Activated CD8-positive, alpha-beta memory T cell treated with anti-CD3 and anti-CD28 coated beads, Interleukin-2, amount 50 U/mL, for 24 hours (primary cell): ENCODE results near the gene MMP25.
A peak's percentile ranks its signal among the peaks of the same experiment; 100 is the strongest.

ENCODE experiments used
- DNase-seq: peaks from one replicate; pipeline ENCODE4 v3.0.0-alpha.2; 2020; ENCODE audit errors: extremely low read depth

MMP25 gene

DNA sequence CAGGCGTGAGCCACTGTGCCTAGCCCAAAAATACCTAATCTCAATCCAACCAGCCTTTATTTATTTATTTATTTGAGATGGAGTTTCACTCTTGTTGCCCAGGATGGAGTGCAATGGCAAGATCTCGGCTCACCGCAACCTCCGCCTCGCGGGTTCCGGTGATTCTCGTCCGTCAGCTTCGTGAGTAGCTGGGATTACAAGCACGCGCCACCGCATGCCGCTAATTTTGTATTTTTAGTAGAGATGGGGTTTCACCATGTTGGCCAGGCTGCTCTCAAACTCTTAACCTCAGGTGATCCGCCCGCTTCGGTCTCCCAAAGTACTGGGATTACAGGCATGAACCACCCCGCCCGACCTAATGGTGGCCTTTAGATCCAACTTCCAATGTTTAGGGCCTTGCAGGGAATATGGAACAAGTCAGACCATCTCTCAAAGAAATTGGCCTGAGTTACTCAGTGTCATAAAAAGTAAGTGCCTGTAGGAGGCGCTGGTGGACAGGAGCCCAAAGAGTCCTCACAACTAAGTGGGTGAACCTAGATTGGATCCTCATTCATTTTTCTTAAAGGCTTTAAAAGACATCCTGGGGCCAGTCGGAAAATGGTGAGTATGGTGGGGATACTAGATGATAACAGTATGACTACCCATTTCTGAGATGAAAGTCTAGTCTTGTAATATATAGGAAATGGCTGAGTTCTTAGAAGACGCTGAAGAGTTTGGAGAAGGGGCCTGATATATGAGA is 48.1 kb downstream of the MMP25 start:
- DNase-seq = no peak

DNA sequence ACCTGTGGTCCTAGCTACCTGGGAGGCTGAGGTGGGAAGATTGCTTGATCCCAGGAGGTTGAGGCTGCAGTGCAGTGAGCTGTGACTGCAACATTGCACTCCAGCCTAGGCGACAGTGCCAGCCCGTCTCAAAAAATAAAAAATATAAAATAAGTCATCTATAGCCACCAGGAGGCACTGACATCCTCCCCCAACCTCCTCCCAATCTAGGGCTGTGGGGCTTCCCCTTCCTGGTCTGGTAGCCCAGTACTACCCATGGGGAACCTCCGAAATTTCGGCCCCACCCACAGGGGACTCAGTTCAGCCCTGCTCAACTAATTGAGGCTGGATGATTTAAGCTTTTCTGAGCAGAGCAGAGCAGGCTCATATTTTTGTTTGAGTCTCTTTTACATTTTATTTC is 49.5 kb downstream of the MMP25 start:
- peak; percentile 26 for DNase-seq

DNA sequence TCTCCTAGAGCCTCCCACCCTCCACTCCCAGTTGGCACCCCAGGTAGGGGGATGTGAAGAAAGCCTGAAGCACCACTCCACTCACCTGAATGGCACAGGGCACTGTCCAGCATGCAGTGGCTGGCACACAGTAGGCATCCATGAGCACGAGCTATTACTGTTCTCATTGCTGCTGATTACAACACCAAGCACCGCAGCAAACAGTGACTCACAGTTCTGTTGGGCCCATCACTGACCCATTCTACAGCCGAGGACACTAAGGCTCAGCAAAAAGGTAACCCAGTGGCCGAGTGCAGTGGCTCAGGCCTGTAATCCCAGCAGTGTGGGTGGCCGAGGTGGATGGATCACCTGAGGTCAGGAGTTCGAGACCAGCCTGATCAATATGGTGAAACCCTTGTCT is 50.0 kb downstream of the MMP25 start:
- DNase-seq = no peak

DNA sequence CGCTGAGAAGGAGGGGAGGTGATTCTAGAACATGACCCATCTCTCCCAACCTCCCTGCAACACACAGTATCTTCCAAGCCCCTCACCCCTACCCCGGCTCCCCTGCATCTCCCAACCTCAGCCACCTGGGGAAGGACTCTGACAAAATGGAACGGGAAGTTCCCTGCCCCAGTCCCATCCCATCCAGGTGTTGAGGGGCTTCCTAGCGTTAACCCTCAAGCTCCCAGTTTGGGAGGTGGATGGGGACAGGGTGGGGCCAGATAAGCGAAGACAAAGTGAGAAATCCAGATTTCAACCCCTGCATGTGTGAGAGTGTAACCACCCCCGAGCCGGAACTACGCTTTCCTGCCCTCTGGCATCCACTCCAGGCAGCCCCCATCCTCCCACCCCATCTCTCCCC is 50.9 kb downstream of the MMP25 start:
- no peak for DNase-seq

DNA sequence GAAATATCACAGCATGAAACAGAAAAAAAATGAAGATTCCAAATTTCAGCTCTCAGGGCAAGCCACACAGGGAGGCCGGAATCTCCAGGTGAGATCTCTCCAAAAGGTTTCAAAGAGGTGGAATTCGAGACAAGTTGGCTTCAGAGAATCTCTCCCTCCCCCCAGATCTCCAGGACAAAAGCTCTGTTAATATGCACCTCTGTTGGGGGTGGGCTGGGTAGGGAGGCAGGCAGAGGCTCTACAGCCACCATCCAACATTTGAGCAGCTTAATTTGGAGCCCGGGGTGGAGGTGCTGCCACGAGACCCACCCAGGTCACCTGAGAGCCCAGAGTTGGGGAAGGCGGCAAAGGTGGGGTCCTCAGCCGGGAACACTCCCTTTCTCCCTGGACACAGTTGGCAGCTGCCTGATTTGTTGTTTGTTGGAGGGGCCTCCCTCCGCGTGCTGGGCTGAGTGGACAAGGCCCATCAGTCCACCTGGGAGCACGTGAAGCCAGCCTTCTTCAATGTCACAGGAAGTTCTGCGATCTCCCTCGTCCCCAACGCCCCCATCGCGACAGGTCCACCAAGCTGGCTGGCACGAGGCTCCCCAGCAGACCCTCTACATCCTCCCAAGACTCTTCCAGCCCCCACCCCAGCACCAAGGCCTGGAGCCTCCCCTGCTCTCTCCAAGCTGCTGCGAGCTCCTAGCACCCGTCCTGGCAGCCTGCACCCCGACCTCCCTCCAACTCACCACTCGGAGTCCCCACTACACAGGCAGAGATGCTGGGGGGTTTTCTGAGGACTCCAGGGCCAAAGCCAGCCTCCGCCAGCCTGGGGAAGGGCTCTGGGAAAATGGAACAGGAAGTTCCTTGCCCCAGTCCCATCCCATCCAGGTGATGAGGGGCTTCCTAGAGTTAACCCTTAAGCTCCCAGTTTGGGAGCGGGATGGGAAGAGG is 52.4 kb downstream of the MMP25 start, which contains the start of gene ZSCAN10:
Gene ZSCAN10 (minus strand): TSS at position 836 of the 936 bp plus-strand sequence. CDS start 6,357 bp downstream, outside the sequence.
- no peak for DNase-seq

DNA sequence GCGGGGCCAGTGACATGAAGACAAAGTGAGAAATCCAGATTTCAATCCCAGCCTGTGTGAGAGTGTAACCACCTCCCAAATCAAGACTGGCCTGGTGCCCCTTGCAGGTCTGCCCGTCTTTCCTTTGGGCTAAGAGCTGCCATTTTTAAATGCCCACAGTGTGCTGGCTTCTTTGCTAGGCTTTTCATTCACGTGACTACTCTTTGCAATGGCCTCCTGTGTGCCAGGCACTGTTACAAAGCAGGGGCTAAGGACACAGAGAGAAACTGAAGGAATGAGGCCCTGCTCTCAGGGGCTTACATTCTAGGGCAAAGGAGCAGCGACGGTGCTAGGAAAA is 53.0 kb downstream of the MMP25 start:
- DNase-seq = no peak

DNA sequence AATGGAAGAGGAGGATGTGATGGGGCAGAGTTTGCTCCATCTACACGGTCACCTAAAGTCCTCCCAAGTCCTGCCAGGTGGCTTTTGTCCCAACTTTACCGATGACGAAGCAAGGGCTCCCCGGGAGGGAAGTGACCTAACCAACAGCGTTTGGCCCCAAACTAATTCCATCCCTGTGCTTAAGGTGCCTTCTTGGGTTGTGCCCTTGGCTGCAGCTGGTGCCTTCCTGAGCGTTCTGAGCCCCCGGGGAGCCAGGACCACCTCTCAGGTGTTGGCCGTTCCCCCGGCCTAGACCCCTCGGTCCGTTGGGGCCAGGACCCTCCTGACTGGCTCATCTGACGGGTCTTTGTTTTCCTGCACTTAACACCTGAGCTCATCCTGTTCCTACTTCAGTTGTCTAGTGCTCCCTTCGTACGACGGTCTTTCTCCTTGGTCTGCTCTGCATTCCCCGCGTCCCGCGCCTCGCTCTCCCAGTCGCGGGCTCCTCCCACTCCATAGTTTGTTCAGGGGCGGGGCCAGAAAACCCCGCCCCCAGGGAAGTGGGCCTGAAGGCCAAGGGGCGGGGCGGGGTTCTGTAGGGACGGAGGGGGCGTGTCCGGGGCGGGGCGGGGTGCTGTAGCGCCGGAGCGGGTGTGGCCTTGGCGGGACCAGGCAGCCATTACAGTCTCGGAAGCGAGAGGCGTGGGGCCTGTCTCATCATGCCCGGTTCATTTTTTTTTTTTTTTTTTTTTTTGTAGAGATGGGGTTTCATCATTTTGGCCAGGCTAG is 53.6 kb downstream of the MMP25 start:
- peak; percentile 81 for DNase-seq

DNA sequence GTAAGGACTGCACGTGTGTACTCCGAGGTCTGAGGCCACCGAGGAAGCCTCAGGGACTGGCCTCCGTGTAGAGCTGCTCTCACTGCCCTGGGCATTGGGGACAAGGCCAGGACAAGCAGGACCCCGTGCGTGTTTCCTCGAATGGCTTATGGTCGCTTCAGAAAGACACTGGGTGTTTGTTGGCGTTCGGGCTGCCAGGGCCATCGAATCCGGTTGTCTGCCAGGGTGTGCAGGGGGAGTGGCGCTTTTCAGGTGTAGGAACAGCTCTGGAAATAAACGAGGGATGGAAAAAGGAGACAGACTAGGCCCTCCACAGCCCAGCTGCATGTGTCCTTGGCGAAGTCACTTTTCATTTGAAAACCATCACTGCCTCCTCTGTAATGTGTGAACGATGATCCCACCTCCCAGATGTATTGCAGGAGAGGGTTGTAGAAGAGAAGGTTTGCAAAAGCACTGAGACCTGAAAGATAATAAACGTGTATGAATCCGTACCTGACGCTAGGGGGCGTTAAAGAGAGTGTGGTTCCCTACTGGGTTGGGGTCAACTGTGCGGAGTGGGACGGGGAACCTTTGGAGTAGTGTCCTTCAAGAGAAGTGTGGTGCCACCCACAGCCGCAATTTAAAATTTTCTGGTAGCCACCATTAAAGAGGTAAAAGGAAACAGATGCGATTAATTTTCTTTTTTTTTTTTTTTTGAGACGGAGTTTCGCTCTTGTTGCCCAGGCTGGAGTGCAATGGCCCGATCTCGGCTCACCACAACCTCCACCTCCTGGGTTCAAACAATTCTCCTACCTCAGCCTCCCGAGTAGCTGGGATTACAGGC is 54.9 kb downstream of the MMP25 start:
- DNase-seq = no peak

DNA sequence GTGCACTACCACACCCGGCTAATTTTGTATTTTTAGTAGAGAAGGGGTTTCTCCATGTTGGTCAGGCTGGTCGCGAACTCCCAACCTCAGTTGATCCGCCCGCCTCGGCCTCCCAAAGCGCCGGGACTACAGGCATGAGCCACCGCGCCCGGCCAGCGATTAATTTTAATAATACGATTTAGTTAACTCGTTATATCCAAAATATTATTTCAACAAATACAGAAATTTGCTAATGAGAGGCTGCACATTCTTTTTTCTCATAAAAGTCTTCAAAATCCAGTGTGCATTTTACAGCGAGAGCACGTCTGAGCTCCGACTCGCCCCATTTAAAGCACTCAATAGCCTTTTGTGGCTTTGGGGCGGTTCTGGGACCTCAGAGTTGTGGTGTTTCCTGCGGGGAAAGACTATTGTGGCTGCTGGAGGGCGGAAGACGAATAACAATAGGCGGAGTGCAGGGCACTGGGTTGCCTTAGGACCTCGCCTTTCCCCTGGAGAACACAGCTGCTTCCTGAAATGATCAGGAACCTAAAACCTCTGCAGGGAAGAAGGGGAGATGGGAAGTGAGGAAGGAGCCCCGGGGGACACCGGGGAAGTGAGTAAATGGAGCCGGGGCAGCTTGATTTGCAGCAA is 55.6 kb downstream of the MMP25 start:
- DNase-seq = no peak

DNA sequence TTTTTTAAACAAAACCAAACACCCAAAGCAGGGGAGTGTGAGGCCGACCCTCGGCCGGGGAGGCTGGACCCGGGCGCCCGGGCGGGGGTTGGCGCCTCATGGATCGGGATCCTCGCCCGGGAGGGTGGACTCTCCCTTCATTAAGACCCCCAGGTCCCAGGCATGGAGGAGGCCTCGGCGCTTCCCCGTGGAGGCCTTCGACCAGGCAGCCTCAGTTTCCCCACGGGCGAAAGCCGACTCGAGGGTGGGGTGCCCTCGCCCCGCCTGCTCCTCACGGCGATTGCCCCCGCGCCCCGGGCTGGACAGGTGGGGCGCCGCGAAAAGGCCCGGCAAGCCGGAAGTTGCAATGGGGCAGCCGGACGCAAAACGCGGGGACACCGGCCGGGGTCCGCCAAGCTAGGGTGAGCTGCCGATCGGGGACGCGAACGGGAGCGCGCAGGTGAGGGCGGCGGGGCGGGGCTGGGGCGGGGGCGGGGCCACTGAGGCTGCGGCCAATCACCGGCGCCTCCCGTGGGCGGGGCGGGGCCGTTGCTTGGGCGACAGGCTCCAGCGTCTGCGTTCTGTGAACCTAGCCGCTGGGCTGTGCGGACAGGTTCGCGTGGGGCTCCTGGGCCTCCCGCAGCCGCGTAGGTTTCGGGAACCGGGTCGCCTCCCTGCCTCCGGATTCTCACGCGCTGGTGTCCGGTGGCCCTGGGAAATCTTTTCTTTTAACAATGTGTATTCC is 60.0 kb downstream of the MMP25 start:
- peak; percentile 61 for DNase-seq
